ENCODE measurements around the gene C1QTNF12.

GRCh38 chr1:1282998-1283397, 36.5 kb upstream of the C1QTNF12 start:
- no peak for TF ChIP-seq CTCF (IDR thresholded peaks at IDR 0.05; ENCODE audit: low read length)
- TF ChIP-seq EZH2 (optimal IDR thresholded peaks at IDR 0.05; ENCODE audit: low read depth, low read length) = no peak

Data from MM.1S (cell line).